ENCODE data around the gene DMP1. TPM values are rescaled to one million over a fixed set of nuclear protein-coding genes. Genes with fewer than 3 reads are reported as not detected.

The DMP1 gene
- total RNA-seq, 4 donors from 2014 or later, result not detected

DNA sequence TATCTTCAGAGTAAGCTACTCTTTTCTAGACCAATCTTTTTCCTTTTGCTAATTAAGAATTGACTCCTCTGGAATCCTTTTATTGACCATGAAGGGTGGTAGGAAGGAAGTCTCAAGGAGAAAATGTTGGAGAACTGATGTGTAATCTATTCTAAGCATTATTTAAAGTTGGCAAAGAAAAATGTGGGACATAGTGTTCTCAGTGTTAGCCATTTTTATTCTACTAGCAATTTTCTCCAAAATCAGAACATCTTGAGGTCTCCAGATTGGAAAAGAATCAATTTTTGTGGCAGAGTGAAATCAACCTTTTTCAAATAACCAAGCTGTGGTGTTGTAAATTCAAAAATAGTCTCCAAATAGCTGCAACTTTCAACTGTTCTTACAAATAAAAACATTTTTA lies 18.4 kb upstream of the DMP1 start:
- Histone ChIP-seq H3K36me3 (no peaks in the 10 kb centered on the region), H3K9me3 (no peaks in the 10 kb centered on the region), H3K4me1 (peaks cover 0 to 14% (median 10%) of the 10 kb centered on the region in 4 donors), H3K27me3 (no peaks in the 10 kb centered on the region), H3K4me3 (no peak overlapping the region), H3K27ac (replicated peaks in 1 of 4) (no peak overlapping the region)
- TF ChIP-seq CTCF (IDR thresholded peaks at IDR 0.05) (no peak), POLR2A (IDR thresholded peaks at IDR 0.05; ENCODE audit: low read depth) (no peak), POLR2AphosphoS5 (IDR thresholded peaks at IDR 0.05) (no peak), EP300 (IDR thresholded peaks at IDR 0.05) (no peak)
- no peak for DNase-seq (ENCODE audit: extremely low spot score)
- intact Hi-C loops (cut with DNase I), result loop anchor here (10.0 kb wide), 1 partner anchor 87 kb away; no protein-coding TSS in a partner anchor

DNA sequence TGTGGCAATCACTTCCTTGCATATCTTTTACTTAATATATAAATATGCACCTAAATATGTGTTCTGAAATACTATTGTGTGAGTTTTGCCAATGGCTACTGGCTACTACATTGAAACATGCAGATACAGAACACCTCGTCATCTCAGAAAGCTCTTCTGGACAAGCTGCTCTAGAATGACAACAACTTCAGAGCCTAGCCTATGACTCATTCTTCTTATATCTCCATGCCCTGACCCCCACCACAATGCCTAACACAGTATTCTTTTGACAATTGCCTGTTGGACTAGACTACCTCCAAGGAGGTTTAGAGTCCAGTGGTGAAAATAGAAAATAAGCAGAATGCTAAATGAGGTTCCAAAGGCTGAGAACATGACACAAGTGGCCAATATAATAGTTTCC lies 17.6 kb upstream of the DMP1 start:
- no peak for DNase-seq (ENCODE audit: extremely low spot score)
- H3K4me1 ChIP-seq, result peaks cover 0 to 14% (median 10%) of the 10 kb centered on the region in 4 donors
- TF ChIP-seq CTCF (IDR thresholded peaks at IDR 0.05) (no peak), EP300 (IDR thresholded peaks at IDR 0.05) (no peak), POLR2AphosphoS5 (IDR thresholded peaks at IDR 0.05) (no peak), POLR2A (IDR thresholded peaks at IDR 0.05; ENCODE audit: low read depth) (no peak)
- H3K4me3 ChIP-seq, result no peak overlapping the region
- H3K36me3 ChIP-seq, result no peaks in the 10 kb centered on the region
- intact Hi-C loops (cut with DNase I), result loop anchor here (10.0 kb wide), 1 partner anchor 88 kb away; no protein-coding TSS in a partner anchor
- H3K9me3 ChIP-seq, result no peaks in the 10 kb centered on the region
- H3K27me3 ChIP-seq, result no peaks in the 10 kb centered on the region
- WGBS, result 100% methylated on average over 1 of the region's 1 CpG
- H3K27ac ChIP-seq (replicated peaks in 1 of 4), result no peak overlapping the region

DNA sequence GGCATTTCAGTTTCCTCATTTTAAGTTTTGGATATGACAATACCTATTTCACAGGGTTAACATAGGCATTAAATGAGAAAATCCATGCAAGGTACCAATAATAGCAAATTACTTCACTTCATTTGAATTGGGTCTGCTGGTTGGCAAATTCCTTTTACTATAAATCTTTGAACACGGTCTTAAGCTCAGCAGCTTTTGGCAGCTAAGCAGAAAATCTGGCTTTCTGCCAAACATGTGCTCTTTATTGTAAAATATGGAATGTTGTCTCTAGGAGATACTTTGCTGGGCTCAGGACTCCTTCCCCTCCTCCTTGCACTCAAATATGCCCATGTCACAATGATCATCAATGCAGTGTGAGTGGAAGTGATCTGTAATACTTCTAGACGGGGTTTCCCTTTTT lies 16.8 kb upstream of the DMP1 start:
- Histone ChIP-seq H3K27ac (replicated peaks in 1 of 4) (no peak overlapping the region), H3K9me3 (no peaks in the 10 kb centered on the region), H3K36me3 (no peaks in the 10 kb centered on the region), H3K4me3 (no peak overlapping the region), H3K27me3 (no peaks in the 10 kb centered on the region), H3K4me1 (peaks cover 0 to 14% (median 10%) of the 10 kb centered on the region in 4 donors)
- intact Hi-C loops (cut with DNase I), result loop anchor here (10.0 kb wide), 1 partner anchor 88 kb away; no protein-coding TSS in a partner anchor
- WGBS, result 34% methylated on average over 2 of the region's 2 CpGs
- no peak for DNase-seq (ENCODE audit: extremely low spot score)
- no peak for TF ChIP-seq POLR2A (IDR thresholded peaks at IDR 0.05; ENCODE audit: low read depth)
- TF ChIP-seq POLR2AphosphoS5 (IDR thresholded peaks at IDR 0.05), result no peak
- TF ChIP-seq CTCF (IDR thresholded peaks at IDR 0.05), result no peak
- TF ChIP-seq EP300 (IDR thresholded peaks at IDR 0.05), result no peak

DNA sequence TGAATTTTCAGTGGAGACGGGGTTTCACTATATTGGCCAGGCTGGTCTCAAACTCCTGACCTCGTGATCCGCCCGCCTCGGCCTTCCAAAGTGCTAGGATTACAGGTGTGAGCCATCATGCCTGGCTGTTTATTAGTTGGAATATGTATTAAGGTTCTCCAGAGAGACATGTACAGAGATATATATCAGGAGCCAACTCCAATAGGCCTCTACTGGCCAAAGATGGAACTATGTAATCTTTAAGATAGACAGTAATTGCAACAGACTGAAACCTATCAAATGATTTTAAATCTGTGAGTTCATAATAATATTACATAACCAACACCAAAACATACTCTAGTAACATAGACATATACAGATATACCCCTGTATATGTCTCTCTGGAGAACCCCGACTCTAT lies 5.8 kb upstream of the DMP1 start:
- Histone ChIP-seq H3K27ac (replicated peaks in 1 of 4) (no peak overlapping the region), H3K9me3 (no peaks in the 10 kb centered on the region), H3K4me1 (no peaks in the 10 kb centered on the region), H3K36me3 (no peaks in the 10 kb centered on the region), H3K4me3 (no peak overlapping the region), H3K27me3 (no peaks in the 10 kb centered on the region)
- 95% methylated on average over 6 of the region's 6 CpGs for WGBS
- DNase-seq (ENCODE audit: extremely low spot score), result no peak
- no peak for TF ChIP-seq EP300 (IDR thresholded peaks at IDR 0.05)
- no peak for TF ChIP-seq POLR2AphosphoS5 (IDR thresholded peaks at IDR 0.05)
- no peak for TF ChIP-seq POLR2A (IDR thresholded peaks at IDR 0.05; ENCODE audit: low read depth)
- no peak for TF ChIP-seq CTCF (IDR thresholded peaks at IDR 0.05)
- intact Hi-C loops (cut with DNase I), result no loop called here

DNA sequence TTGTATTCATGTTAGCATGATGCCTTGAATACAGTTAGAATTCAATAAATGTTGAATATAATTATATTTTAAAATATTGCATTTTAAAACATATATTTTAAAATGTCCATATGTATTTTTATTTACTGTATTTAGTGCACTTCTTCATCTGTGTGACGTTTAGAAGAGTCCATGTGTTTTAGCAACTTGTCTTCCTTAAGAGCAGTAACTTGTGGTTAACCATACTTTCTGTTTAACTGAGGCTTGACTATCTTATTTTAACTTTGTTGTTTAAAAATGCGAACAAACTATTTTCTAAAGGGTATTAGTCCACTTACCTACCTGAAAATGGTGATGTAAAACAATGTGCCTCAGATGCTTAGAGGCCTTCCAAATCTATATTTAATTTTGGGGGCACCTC lies 858 bp downstream of the DMP1 start:
- DNase-seq (ENCODE audit: extremely low spot score), result no peak
- H3K4me1 ChIP-seq, result no peaks in the 10 kb centered on the region
- H3K36me3 ChIP-seq, result no peaks in the 10 kb centered on the region
- H3K27ac ChIP-seq (replicated peaks in 1 of 4), result no peak overlapping the region
- no peaks in the 10 kb centered on the region for H3K9me3 ChIP-seq
- 79% methylated on average over 2 of the region's 2 CpGs for WGBS
- no peak overlapping the region for H3K4me3 ChIP-seq
- H3K27me3 ChIP-seq, result no peaks in the 10 kb centered on the region
- TF ChIP-seq POLR2AphosphoS5 (IDR thresholded peaks at IDR 0.05) (no peak), POLR2A (IDR thresholded peaks at IDR 0.05; ENCODE audit: low read depth) (no peak), CTCF (IDR thresholded peaks at IDR 0.05) (no peak), EP300 (IDR thresholded peaks at IDR 0.05) (no peak)
- intact Hi-C loops (cut with DNase I), result no loop called here
